ENCODE measurements around the gene MARK2. TPM values are rescaled to one million over a fixed set of nuclear protein-coding genes. Genes with fewer than 3 reads are reported as not detected.

MARK2 gene
- total RNA-seq, 1 donor from 2014 or later: 44.7 TPM

GRCh38 chr11:63834535-63835157, 4.3 kb upstream of the MARK2 start:
- peaks cover 2% of the 10 kb centered on the region for H3K36me3 Mint-ChIP-seq (ENCODE audit: low read depth)
- H3K4me1 Mint-ChIP-seq (ENCODE audit: low read depth): peaks cover 28% of the 10 kb centered on the region
- no peak for DNase-seq (ENCODE audit: low spot score)
- no peak overlapping the region for H3K4me3 Mint-ChIP-seq
- H3K27me3 Mint-ChIP-seq (ENCODE audit: insufficient read depth): peaks cover 5% of the 10 kb centered on the region
- no peaks in the 10 kb centered on the region for H3K9me3 Mint-ChIP-seq
- H3K27ac Mint-ChIP-seq: no peak overlapping the region
- intact Hi-C loops (cut with micrococcal nuclease): no loop called here

DNA sequence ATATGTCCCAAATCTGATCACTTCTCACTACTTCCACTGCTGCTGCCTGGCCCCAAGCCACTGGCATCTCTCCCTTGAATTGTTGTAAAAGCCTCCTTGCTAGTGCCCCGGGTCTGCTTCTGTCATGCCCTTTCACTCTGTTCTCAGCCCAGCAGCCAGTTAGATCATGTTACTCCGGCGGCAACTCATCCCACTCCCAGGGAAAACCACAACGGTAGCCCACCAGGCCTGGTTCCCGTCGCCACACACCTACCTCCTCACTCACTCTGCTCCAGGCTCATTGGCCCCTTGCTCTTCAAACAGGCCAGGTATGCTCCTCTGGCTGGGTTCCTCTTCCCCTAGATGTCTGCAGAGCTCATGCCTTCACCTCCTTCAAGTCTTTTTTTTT, 3.8 kb upstream of the MARK2 start:
- Mint-ChIP-seq H3K27me3 (ENCODE audit: insufficient read depth) (peaks cover 5% of the 10 kb centered on the region), H3K4me1 (ENCODE audit: low read depth) (peaks cover 33% of the 10 kb centered on the region), H3K4me3 (no peak overlapping the region), H3K36me3 (ENCODE audit: low read depth) (peaks cover 6% of the 10 kb centered on the region), H3K27ac (no peak overlapping the region), H3K9me3 (no peaks in the 10 kb centered on the region)
- no peak for DNase-seq (ENCODE audit: low spot score)
- intact Hi-C loops (cut with micrococcal nuclease): no loop called here

- H3K36me3 Mint-ChIP-seq (ENCODE audit: low read depth): peaks cover 14% of the 10 kb centered on the region
- peak overlapping the region; percentile 77 for H3K27ac Mint-ChIP-seq
- peaks cover 5% of the 10 kb centered on the region for H3K27me3 Mint-ChIP-seq (ENCODE audit: insufficient read depth)
- peaks cover 51% of the 10 kb centered on the region for H3K4me1 Mint-ChIP-seq (ENCODE audit: low read depth)
- peak; percentile 66 for DNase-seq (ENCODE audit: low spot score)
- peak overlapping the region; percentile 57 for H3K4me3 Mint-ChIP-seq
- intact Hi-C loops (cut with micrococcal nuclease): loop anchor here (1.0 kb wide), 4 partner anchors 51 to 109 kb away; no protein-coding TSS in a partner anchor
- H3K9me3 Mint-ChIP-seq: no peaks in the 10 kb centered on the region
Observed at GRCh38 chr11:63837027-63837688, 1.8 kb upstream of the MARK2 start.

- Mint-ChIP-seq H3K4me3 (peak overlapping the region; percentile 83), H3K4me1 (ENCODE audit: low read depth) (peaks cover 54% of the 10 kb centered on the region), H3K9me3 (no peaks in the 10 kb centered on the region), H3K27ac (peak overlapping the region; percentile 77), H3K27me3 (ENCODE audit: insufficient read depth) (peaks cover 5% of the 10 kb centered on the region), H3K36me3 (ENCODE audit: low read depth) (peaks cover 16% of the 10 kb centered on the region)
- intact Hi-C loops (cut with micrococcal nuclease): loop anchor here (1.0 kb wide), 15 partner anchors 24 to 468 kb away; partner anchors contain the start of genes COX8A, ESRRA, RTN3 and SPINDOC
- DNase-seq (ENCODE audit: low spot score): no peak
Observed at GRCh38 chr11:63837739-63838138, 1.2 kb upstream of the MARK2 start.

DNA sequence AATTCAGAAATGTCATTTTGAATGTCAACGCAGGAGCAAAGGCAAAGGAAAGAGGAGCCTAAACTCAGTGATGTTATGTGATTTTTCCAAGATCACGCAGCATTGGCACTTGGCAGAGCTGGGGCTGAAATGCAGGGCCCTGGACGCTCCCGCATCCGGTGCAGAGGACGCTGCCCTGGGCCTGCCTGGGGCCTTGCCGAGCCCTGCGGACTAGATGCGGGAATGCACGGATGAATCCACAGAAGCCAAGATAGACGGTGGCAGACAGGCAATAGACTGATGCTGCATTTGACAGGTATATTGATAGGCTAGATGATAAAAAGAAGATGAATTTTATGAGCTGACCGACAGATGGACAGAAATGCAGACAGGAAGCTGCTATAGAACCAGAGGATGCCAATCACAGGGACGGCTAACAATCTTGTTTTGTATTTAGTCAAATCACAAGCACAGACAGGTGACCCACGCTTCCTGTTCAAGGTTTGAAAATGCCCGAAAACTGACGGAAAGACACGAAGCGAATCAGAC, 696 bp upstream of the MARK2 start:
- Mint-ChIP-seq H3K4me3 (peak overlapping the region; percentile 83), H3K36me3 (ENCODE audit: low read depth) (peaks cover 21% of the 10 kb centered on the region), H3K9me3 (no peaks in the 10 kb centered on the region), H3K4me1 (ENCODE audit: low read depth) (peaks cover 59% of the 10 kb centered on the region), H3K27ac (peak overlapping the region; percentile 77), H3K27me3 (ENCODE audit: insufficient read depth) (peaks cover 5% of the 10 kb centered on the region)
- DNase-seq (ENCODE audit: low spot score): no peak
- intact Hi-C loops (cut with micrococcal nuclease): loop anchor here (1.0 kb wide), 11 partner anchors 25 to 467 kb away; partner anchors contain the start of genes COX8A, ESRRA, RTN3 and SPINDOC

- peaks cover 59% of the 10 kb centered on the region for H3K4me1 Mint-ChIP-seq (ENCODE audit: low read depth)
Observed at GRCh38 chr11:63839508-63840355, 822 bp downstream of the MARK2 start.

DNA sequence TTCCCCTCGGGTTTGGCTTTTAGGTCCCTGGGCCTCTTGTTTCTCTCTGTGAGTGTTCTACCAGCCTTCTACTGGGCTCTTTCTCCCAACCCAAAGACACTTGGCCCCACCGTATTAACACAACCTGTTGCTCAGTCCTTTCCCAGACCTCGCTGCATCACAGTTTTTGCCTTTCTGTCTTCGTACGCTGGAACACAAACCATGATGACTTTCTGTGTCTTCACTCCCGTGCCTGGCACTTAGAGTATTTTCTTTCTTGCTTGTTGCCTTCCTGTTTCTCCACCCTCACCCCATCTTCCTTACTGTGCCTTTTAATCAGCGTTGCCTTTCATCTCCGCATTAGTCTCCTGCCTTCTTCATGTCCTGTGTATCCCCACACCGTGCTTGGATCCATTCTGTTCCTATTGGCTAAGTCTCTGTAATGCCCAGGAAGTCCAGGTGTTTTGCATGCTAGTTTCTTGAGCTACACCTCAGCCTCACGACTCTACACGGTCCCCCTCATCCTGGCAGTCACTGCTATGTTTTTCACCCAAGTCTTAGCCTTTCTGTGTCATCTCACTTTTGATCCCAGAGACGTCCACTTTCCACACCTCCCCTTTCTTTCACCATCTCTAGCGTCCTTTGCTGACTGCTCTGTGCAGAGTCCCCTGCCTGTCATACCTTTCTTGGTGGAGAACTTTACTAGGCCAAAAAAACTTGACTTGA, 1.6 kb downstream of the MARK2 start:
- DNase-seq (ENCODE audit: low spot score): no peak
- Mint-ChIP-seq H3K27ac (peak overlapping the region; percentile 83), H3K9me3 (no peaks in the 10 kb centered on the region), H3K36me3 (ENCODE audit: low read depth) (peaks cover 27% of the 10 kb centered on the region), H3K4me1 (ENCODE audit: low read depth) (peaks cover 59% of the 10 kb centered on the region), H3K27me3 (ENCODE audit: insufficient read depth) (peaks cover under 1% of the 10 kb centered on the region), H3K4me3 (peak overlapping the region; percentile 88)
- intact Hi-C loops (cut with micrococcal nuclease): loop anchor here (1.0 to 2.0 kb wide), 2 partner anchors 11 to 16 kb away; no protein-coding TSS in a partner anchor

More at GRCh38 chr11:63839508-63840355, 822 bp downstream of the MARK2 start:
- Mint-ChIP-seq H3K36me3 (ENCODE audit: low read depth) (peaks cover 27% of the 10 kb centered on the region), H3K27ac (peak overlapping the region; percentile 83), H3K27me3 (ENCODE audit: insufficient read depth) (peaks cover 5% of the 10 kb centered on the region), H3K9me3 (no peaks in the 10 kb centered on the region), H3K4me3 (peak overlapping the region; percentile 88)
- intact Hi-C loops (cut with micrococcal nuclease): loop anchor here (1.0 to 2.0 kb wide), 3 partner anchors 12 to 146 kb away; no protein-coding TSS in a partner anchor
- no peak for DNase-seq (ENCODE audit: low spot score)

DNA sequence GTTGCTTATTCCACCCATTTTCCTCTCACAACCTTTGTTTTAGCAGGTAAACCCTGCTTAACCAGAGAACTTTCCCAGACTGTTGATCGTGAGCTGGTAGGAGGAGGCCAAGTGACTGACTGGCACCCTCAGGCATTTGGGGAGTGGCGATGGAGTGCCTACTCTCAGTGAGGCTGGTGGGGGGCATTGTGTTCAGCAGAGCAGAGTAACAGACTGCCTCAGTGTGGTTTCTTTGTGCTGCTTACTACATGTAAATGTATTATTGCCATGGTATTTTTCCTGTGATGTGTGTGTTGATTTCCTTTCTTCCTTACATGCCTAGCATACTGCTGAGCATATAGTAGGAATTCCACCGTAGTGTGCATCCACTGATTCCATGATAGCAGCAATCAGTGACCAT, 2.6 kb downstream of the MARK2 start:
- Mint-ChIP-seq H3K36me3 (ENCODE audit: low read depth) (peaks cover 29% of the 10 kb centered on the region), H3K4me3 (peak overlapping the region; percentile 88), H3K27ac (no peak overlapping the region), H3K27me3 (ENCODE audit: insufficient read depth) (no peaks in the 10 kb centered on the region), H3K4me1 (ENCODE audit: low read depth) (peaks cover 63% of the 10 kb centered on the region), H3K9me3 (no peaks in the 10 kb centered on the region)
- DNase-seq (ENCODE audit: low spot score): no peak
- intact Hi-C loops (cut with micrococcal nuclease): loop anchor here (2.0 kb wide), 1 partner anchor 15 kb away; no protein-coding TSS in a partner anchor

DNA sequence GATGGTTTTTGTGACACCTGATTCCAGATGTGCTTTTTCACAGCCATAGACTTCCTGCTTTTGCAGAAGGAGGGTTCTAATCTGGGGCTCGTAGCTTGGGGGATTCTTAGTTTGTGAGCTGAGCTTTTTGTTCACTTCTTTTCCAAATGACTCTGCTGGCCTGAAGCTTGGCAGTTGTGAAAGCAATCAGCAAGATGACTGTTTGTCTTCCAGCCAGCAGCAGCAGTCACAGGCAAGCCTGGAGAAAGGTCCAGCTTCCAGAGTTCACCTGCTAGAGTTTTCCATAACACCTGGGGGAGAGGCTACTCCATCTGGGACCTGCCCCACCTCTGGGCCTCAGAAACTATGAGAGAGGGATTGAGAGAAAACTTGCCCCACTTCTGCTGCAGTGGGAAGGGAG, 4.1 kb downstream of the MARK2 start:
- Mint-ChIP-seq H3K9me3 (no peaks in the 10 kb centered on the region), H3K27me3 (ENCODE audit: insufficient read depth) (no peaks in the 10 kb centered on the region), H3K36me3 (ENCODE audit: low read depth) (peaks cover 30% of the 10 kb centered on the region), H3K27ac (no peak overlapping the region), H3K4me1 (ENCODE audit: low read depth) (peaks cover 62% of the 10 kb centered on the region), H3K4me3 (no peak overlapping the region)
- DNase-seq (ENCODE audit: low spot score): no peak
- intact Hi-C loops (cut with micrococcal nuclease): no loop called here

- Mint-ChIP-seq H3K4me3 (no peak overlapping the region), H3K9me3 (no peaks in the 10 kb centered on the region), H3K36me3 (ENCODE audit: low read depth) (peaks cover 32% of the 10 kb centered on the region), H3K4me1 (ENCODE audit: low read depth) (peaks cover 60% of the 10 kb centered on the region), H3K27ac (no peak overlapping the region), H3K27me3 (ENCODE audit: insufficient read depth) (no peaks in the 10 kb centered on the region)
- DNase-seq (ENCODE audit: low spot score): no peak
- intact Hi-C loops (cut with micrococcal nuclease): no loop called here
Observed at GRCh38 chr11:63844836-63845235, 5.9 kb downstream of the MARK2 start.

- no peaks in the 10 kb centered on the region for H3K9me3 Mint-ChIP-seq
- H3K27ac Mint-ChIP-seq: no peak overlapping the region
- no peaks in the 10 kb centered on the region for H3K27me3 Mint-ChIP-seq (ENCODE audit: insufficient read depth)
- H3K4me3 Mint-ChIP-seq: no peak overlapping the region
- no peak for DNase-seq (ENCODE audit: low spot score)
- H3K4me1 Mint-ChIP-seq (ENCODE audit: low read depth): peaks cover 59% of the 10 kb centered on the region
- peaks cover 31% of the 10 kb centered on the region for H3K36me3 Mint-ChIP-seq (ENCODE audit: low read depth)
- intact Hi-C loops (cut with micrococcal nuclease): no loop called here
Observed at GRCh38 chr11:63845303-63845702, 6.4 kb downstream of the MARK2 start.

GRCh38 chr11:63845911-63846310, 7.0 kb downstream of the MARK2 start:
- peaks cover 28% of the 10 kb centered on the region for H3K36me3 Mint-ChIP-seq (ENCODE audit: low read depth)
- H3K27ac Mint-ChIP-seq: no peak overlapping the region
- H3K27me3 Mint-ChIP-seq (ENCODE audit: insufficient read depth): no peaks in the 10 kb centered on the region
- intact Hi-C loops (cut with micrococcal nuclease): no loop called here
- peaks cover 59% of the 10 kb centered on the region for H3K4me1 Mint-ChIP-seq (ENCODE audit: low read depth)
- no peak overlapping the region for H3K4me3 Mint-ChIP-seq
- no peak for DNase-seq (ENCODE audit: low spot score)
- no peaks in the 10 kb centered on the region for H3K9me3 Mint-ChIP-seq

Measured in activated T-helper 1 cell treated with anti-CD3 and anti-CD28 coated beads, Interleukin-12 subunit alpha, Interleukin-12 subunit beta, Interleukin-2, Interleukin-4 antibody, amounts not matched to agents 30 ng/mL and 10 ng/mL and 1 ng/mL, durations not matched to agents 14 hours and 24 hours and 36 hours (primary cell).